HG03064 (cell line): ENCODE results near the gene EIF3I.
A peak's percentile ranks its signal among the peaks of the same experiment; 100 is the strongest.

ENCODE experiments used
- ATAC-seq: cut with Tn5 transposase; IDR thresholded peaks from one replicate; pipeline ENCODE4 v1.9.1; 2021; ENCODE audit warnings: low read depth; ENCODE audit not compliant: unreplicated experiment

Gene EIF3I

GRCh38 chr1:32228771-32229170 is 6.6 kb downstream of the EIF3I start:
- ATAC-seq = no peak

DNA sequence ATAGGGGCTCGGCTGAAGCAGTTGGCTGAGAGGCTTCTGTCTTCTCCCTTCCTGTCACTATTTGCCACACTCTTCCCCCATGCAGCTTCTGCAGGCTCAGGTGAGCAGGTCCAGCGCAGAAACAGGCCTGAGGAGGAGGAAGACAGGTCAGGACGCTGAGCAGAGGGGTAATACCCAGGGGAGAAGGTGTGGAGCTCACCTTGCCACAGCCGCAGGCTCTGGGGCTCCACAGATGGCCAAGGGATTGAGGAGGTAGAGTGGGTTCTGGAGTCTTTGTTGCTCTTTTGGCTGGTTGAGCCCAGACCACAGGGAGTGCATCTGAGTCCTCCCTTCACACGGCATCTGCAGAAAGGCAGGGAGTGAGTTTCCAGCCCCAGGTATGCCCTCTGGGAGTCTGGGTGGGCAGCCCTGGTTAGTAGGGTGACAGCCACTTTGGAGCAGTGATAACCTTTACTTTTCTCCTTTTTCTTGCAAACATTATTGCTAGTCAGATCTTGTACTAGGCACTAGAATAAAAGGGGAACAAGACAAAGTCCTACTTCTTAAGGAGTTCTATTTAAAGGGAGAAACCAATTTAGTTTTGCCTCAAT is 9.7 kb downstream of the EIF3I start:
- ATAC-seq = no peak

DNA sequence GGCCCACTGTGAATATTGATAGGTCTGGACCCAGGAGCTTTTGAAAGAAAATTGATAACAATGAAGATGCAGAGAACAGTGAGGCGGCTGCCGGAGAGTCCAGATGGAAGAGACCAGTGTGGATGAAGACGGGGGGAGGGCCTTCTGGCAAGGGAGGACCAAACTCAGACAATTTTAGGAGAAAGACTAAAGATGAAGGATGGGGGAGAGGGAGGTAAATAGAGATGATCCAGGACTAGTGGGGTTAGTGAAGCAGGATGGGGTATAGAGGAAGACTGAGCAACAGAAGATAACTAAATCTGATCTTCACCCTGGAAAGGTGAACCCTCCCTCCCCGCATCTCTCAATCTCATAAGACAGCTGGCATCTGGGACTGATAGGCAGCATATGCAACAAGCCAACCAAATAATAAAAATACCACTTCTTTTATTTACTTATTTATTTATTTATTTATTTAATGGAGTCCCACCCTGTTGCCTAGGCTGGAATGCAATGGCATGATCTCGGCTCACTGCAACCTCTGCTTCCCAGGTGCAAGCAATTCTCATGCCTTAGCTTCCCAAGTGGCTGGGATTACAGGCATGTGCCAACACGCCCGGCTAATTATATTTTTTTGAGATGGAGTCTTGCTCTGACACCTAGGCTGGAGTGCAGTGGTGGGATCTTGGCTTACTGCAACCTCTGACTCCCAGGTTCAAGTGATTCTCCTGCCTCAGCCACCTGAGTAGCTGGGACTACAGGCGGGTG is 10.5 kb downstream of the EIF3I start:
- no peak for ATAC-seq

GRCh38 chr1:32234792-32235191 is 12.6 kb downstream of the EIF3I start:
- ATAC-seq = no peak

DNA sequence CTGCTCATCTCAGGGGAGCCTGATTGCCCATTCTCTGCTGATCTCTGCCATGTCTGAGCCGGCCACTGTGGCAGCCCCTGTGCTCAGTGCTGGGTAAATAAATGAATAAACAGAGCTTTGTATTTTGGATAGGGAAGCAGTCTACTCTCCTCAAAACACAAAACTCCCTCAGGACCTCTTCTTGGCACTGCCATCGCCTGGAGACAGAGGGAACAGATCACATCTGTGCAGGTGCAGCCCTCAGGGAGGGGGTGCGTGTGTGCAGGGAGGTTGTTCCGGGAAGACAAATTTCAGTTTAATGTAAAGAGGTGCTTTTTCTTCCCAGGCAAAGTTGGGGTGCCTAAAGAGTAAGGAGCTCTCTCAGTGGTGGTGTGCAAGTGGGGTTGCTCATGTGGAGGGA is 17.1 kb downstream of the EIF3I start:
- ATAC-seq = no peak

GRCh38 chr1:32239790-32240139 is 17.6 kb downstream of the EIF3I start:
- ATAC-seq = no peak

DNA sequence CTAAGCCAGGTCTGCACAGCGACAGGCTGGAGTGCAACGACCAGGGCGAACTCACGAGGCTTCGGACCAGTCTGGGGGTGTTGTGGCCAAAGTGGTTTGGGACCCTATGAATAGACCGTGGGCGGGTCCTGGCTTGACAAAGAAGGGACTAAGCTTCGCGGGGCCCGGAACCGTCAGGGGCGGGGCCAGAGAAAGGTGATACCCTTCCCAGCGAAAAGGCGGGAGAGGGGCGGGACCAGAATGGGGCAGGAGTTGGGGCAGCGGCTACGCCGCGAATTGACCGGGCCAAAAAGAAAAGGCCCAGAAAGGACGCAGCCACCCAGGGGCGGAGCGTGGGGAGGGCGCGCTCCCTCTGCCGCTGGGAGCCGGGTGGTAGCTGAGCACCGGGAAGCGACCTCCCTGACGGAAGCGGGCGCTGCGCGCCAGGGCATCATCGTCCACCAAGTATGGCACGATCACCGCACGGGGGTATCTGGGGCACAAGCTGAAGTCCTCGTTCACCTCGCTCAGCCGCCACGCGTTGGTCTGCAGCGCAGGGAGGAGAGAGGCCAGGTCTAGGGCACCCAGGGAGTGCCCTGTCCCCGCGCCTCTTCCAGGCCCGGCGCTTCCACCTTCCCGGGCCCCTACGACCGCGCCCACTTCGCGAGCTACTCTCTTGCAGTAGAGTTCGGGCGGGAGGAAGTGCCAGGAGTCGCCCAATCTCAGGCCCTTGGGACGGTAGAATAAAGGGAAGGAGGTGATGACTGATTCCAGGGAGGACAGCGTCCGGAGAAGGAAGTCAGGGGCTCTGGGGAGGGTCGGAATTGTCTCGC is 18.1 kb downstream of the EIF3I start:
- ATAC-seq = no peak

GRCh38 chr1:32241001-32241763 is 19.0 kb downstream of the EIF3I start:
- no peak for ATAC-seq

DNA sequence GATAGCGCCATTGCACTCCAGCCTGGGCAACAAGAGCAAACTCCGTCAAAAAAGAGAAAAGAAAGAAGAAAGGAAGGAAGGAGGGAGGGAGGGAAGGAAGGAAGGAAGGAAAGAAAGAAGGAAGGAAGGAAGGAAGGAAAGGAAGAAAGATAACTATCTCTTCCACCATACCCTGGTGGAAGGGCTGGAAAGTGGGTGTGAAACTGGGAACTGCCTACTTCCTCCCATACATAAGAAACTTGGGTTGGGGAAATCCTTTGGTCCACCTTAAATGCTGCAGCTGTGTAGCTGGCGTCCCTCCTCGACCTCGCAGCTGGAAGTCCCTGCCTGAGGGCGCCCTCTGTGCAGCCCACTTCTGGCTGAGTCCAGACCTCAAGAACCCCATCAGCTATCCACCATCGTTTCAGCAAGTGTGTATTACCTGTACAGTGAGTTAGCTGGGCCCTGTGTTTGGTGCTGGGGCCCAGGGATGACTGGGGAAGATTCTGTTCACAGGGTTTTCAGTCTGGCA is 20.2 kb downstream of the EIF3I start:
- ATAC-seq = no peak

- no peak for ATAC-seq
Observed at GRCh38 chr1:32246888-32247273, 24.7 kb downstream of the EIF3I start, which contains the start of gene FAM167B. Gene FAM167B (plus strand): TSS chr1:32247222. CDS start chr1:32247422, 200 bp downstream.

DNA sequence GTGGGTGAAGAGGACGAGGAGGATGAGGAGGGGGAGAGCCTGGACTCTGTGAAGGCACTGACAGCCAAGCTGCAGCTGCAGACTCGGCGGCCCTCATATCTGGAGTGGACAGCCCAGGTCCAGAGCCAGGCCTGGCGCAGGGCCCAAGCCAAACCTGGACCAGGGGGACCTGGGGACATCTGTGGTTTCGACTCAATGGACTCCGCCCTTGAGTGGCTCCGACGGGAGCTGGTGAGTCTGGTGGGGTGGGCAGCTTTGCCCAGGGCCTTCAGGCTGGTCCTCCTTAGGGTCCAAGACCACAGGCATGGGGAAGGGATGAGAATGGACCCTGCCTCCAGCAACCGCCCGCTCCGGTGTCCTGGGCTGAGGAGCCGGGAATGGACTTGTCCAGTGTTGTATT is 25.2 kb downstream of the EIF3I start:
- no peak for ATAC-seq

DNA sequence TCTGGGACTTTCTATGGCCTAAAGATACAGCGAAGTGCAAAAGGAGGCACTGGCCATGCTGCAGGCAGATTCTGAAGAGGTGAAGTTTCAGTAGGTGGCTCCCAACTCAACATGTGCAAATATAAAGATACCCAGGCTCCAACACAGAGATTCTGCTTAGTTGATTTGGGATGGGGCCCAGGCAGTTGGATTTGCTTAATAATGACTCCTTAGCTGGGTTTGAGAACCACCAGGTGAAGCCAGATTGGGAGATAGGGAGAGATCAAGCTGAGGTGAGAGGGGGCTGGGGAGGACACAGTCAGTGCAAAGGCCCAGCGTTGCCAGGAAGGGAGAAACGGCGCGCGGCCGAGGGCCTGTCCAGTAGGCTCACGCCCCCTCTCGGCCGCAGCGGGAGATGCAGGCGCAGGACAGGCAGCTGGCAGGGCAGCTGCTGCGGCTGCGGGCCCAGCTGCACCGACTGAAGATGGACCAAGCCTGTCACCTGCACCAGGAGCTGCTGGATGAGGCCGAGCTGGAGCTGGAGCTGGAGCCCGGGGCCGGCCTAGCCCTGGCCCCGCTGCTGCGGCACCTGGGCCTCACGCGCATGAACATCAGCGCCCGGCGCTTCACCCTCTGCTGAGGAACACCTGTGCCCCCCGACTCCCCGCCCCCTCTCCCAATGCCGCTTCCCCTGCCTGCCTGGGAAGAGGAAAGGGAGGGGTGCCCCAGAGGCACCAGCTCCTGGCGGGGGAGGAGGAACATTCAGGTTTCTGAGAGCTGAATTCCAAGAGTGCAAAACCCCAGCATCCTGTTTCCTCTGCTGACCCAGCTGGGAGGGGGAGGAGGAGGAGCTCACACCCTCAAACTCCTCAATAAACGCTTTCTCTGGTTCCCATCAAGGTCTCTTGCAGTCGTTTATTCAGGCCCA is 26.0 kb downstream of the EIF3I start:
- no peak for ATAC-seq

- ATAC-seq = peak; percentile 45
Observed at GRCh38 chr1:32249831-32250525, 27.8 kb downstream of the EIF3I start.

GRCh38 chr1:32250893-32251716 is 28.9 kb downstream of the EIF3I start, which contains the start of gene LCK:
Gene LCK (plus strand): TSS chr1:32251265. CDS start chr1:32274330, 23,065 bp downstream.
- no peak for ATAC-seq

GRCh38 chr1:32255072-32256071 is 33.2 kb downstream of the EIF3I start:
- no peak for ATAC-seq

- ATAC-seq = no peak
Observed at GRCh38 chr1:32256473-32257226, 34.4 kb downstream of the EIF3I start.
